Kidney glomerular epithelial cell (primary cell): ENCODE data around the gene TRPM4.
"Not testable (repeated sequence)": the region's sequence is repeated elsewhere in the genome, so short reads cannot be mapped to it uniquely, and the experiment has no call there.

Source experiments
- DNase-seq: peaks from one replicate; lab custom pipeline; 2025; lab: John Stamatoyannopoulos, UW

The TRPM4 gene

GRCh38 chr19:49127225-49127624 lies 30.4 kb upstream of the TRPM4 start:
- DNase-seq, result not testable (repeated sequence)

- peak; percentile 91 for DNase-seq
Measured at GRCh38 chr19:49127674-49128544, 29.7 kb upstream of the TRPM4 start.

- no peak for DNase-seq
Measured at GRCh38 chr19:49128545-49129237, 28.9 kb upstream of the TRPM4 start.

GRCh38 chr19:49129238-49129583 lies 28.4 kb upstream of the TRPM4 start:
- no peak for DNase-seq

GRCh38 chr19:49130325-49130724 lies 27.3 kb upstream of the TRPM4 start:
- no peak for DNase-seq

- no peak for DNase-seq
Measured at GRCh38 chr19:49132974-49133609, 24.5 kb upstream of the TRPM4 start.

- no peak for DNase-seq
Measured at GRCh38 chr19:49133621-49134454, 23.8 kb upstream of the TRPM4 start.

- DNase-seq, result no peak
Measured at GRCh38 chr19:49135686-49136085, 21.9 kb upstream of the TRPM4 start.

GRCh38 chr19:49136771-49137171 lies 20.8 kb upstream of the TRPM4 start:
- DNase-seq, result no peak

- no peak for DNase-seq
Measured at GRCh38 chr19:49140951-49141350, 16.6 kb upstream of the TRPM4 start.

GRCh38 chr19:49141352-49141751 lies 16.2 kb upstream of the TRPM4 start:
- DNase-seq, result no peak

GRCh38 chr19:49142866-49143335 lies 14.7 kb upstream of the TRPM4 start:
- DNase-seq, result peak; percentile 89

GRCh38 chr19:49145573-49146407 lies 11.8 kb upstream of the TRPM4 start:
- DNase-seq, result peak; percentile 38

- not testable (repeated sequence) for DNase-seq
Measured at GRCh38 chr19:49146408-49146770, 11.2 kb upstream of the TRPM4 start.

- DNase-seq, result no peak
Measured at GRCh38 chr19:49148044-49148682, 9.4 kb upstream of the TRPM4 start.

GRCh38 chr19:49148784-49149651 lies 8.6 kb upstream of the TRPM4 start:
- peak; percentile 97 for DNase-seq

- peak; percentile 53 for DNase-seq
Measured at GRCh38 chr19:49149652-49150105, 7.9 kb upstream of the TRPM4 start.

- peak; percentile 49 for DNase-seq
Measured at GRCh38 chr19:49150106-49150943, 7.3 kb upstream of the TRPM4 start.

- no peak for DNase-seq
Measured at GRCh38 chr19:49150944-49151243, 6.7 kb upstream of the TRPM4 start.
